Fibroblast of mammary gland (primary cell): ENCODE data around the gene CSTF3.

ENCODE experiments used
- DNase-seq: peaks from one replicate; pipeline ENCODE4 v3.0.0-alpha.2; 2010; ENCODE audit warnings: low read depth
- H3K4me3 ChIP-seq: 2 replicates; pipeline ENCODE4 v1.5.1; 2011; ENCODE audit warnings: low read depth, mild to moderate bottlenecking, low read length, moderate library complexity; ENCODE audit not compliant: control insufficient read depth
- CTCF ChIP-seq: conservative IDR thresholded peaks from 2 replicates; pipeline ENCODE4 v1.5.1; 2011; ENCODE audit warnings: low read depth, low read length, inconsistent platforms; ENCODE audit not compliant: control insufficient read depth, insufficient read depth

The CSTF3 gene

GRCh38 chr11:33089776-33090175, 71.5 kb downstream of the CSTF3 start:
- no peak overlapping the region for H3K4me3 ChIP-seq
- TF ChIP-seq CTCF, result no peak
- no peak for DNase-seq

- H3K4me3 ChIP-seq, result no peak overlapping the region
- no peak for TF ChIP-seq CTCF
- no peak for DNase-seq
Observed at GRCh38 chr11:33086017-33086416, 75.3 kb downstream of the CSTF3 start.

GRCh38 chr11:33083918-33084317, 77.4 kb downstream of the CSTF3 start:
- no peak overlapping the region for H3K4me3 ChIP-seq
- no peak for DNase-seq
- no peak for TF ChIP-seq CTCF

- H3K4me3 ChIP-seq, result no peak overlapping the region
- TF ChIP-seq CTCF, result no peak
- DNase-seq, result no peak
Observed at GRCh38 chr11:33072465-33072864, 88.8 kb downstream of the CSTF3 start.

GRCh38 chr11:33068611-33069340, 92.5 kb downstream of the CSTF3 start:
- DNase-seq, result no peak
- H3K4me3 ChIP-seq, result no peak overlapping the region
- TF ChIP-seq CTCF, result no peak

GRCh38 chr11:33067294-33067693, 94.0 kb downstream of the CSTF3 start:
- no peak for TF ChIP-seq CTCF
- DNase-seq, result no peak
- H3K4me3 ChIP-seq, result no peak overlapping the region
